Right lobe of liver (tissue), 4 donors: ENCODE measurements around the gene PTPRK.

Experiments used
- CTCF ChIP-seq, 4 donors: fragments of 200-600 bp in 3 of 4; fragments of 450-650 bp in 1 of 4; IDR thresholded peaks; one replicate each; pipeline versions ENCODE4 v1.5.1 to v1.8.0; 2016 to 2022; ENCODE audit warnings: antibody characterized with exemption in 4 of 4, mild to moderate bottlenecking in 2 of 4
- POLR2A ChIP-seq: fragments of 450-650 bp; IDR thresholded peaks from one replicate; pipeline ENCODE4 v1.6.1; 2017; ENCODE audit warnings: antibody characterized with exemption, mild to moderate bottlenecking
- donor health status: DM: no; HTN: no; CAD: no.
- donor health status: DM: no; HTN: no; CAD: no.
- donor health status: DM: no; HTN: yes; CAD: no.

DNA sequence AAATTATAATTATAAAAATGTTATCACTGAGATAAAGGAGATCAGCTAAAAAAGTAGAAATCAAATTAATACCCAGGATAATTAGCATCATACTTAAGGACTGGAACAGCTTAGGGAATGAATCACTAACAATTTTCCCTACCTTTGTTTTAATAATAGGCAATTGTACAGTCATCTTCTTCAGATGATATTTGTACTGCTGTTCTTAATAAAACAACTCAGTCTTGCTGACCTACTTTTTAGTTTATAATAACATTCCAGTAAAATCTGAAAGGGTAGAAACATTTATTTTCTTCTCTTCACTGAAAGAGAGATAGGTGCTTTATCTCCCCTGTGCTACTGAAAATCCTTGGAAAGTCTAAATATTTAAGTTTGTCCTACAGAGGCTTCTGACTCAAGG is 348.3 kb downstream of the PTPRK start:
- no peak for TF ChIP-seq CTCF (IDR thresholded peaks at IDR 0.05)
- TF ChIP-seq POLR2A, result no peak
